GM12874 (cell line): ENCODE measurements around the gene LSM11.

ENCODE experiments used
- TF ChIP-seq, protein P1 (sequence below): IDR thresholded peaks from 2 replicates; pipeline ENCODE4 v1.5.1; 2011; ENCODE audit warnings: low read depth, mild to moderate bottlenecking, control low read depth, low read length, moderate library complexity; ENCODE audit not compliant: insufficient read depth

Gene LSM11

DNA sequence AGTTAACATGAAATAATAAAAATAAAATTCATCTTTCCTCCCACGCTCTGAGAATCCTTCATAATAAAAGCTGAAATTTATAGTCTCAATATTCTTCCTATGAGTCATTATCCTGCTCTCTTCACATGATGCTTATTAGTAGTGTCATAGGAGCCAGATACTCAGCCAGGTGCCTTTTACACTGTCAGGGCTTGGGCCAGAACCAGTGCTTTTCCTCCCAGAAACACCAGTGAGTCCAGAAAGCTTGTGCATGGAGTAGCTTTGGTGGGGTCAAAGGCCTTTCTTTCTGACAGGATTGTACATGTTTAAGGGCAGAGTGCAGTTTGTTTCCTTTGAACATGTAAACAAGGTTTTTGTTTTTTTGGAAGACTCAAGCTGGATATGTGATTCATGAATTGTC, 6.8 kb downstream of the LSM11 start:
- TF ChIP-seq, protein P1, sequence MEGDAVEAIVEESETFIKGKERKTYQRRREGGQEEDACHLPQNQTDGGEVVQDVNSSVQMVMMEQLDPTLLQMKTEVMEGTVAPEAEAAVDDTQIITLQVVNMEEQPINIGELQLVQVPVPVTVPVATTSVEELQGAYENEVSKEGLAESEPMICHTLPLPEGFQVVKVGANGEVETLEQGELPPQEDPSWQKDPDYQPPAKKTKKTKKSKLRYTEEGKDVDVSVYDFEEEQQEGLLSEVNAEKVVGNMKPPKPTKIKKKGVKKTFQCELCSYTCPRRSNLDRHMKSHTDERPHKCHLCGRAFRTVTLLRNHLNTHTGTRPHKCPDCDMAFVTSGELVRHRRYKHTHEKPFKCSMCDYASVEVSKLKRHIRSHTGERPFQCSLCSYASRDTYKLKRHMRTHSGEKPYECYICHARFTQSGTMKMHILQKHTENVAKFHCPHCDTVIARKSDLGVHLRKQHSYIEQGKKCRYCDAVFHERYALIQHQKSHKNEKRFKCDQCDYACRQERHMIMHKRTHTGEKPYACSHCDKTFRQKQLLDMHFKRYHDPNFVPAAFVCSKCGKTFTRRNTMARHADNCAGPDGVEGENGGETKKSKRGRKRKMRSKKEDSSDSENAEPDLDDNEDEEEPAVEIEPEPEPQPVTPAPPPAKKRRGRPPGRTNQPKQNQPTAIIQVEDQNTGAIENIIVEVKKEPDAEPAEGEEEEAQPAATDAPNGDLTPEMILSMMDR: no peak

DNA sequence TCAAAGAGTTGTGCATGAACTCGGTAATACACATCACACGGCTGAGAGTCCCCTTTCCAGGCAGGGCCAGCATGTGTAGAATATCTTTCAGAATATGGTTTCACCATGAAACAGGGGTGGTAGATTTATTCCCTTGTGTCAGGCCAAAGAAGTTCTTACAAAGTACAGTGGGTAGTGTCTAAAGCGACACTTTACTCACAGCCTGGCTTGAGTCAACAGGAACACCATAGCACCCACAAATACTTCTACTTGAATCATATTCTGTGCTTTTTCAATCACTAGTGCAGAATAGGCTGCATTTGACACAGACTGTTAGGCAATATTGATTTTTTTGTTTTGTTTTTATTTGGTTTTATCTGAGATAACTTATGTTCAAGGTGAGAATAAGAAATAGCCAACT, 12.6 kb downstream of the LSM11 start:
- TF ChIP-seq, protein P1: no peak

DNA sequence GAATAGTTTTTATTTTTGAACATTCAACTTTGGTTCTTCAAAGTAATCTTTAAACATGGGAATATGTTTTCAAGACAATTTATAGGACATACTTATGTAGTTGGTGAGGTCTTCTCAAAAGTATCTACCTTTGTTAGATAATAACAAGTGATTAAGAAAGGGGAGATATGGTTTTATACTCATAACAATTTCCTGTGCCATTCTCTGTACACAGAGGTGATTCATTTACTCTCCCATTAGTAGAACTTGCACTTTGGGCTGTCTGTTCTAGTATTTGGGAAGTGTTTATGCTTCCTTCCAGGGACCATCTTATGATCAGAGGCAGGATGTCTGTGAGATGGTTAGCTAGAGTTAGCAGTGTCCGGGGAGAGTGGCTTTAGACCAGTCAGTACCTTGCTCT, 15.2 kb downstream of the LSM11 start:
- TF ChIP-seq, protein P1: no peak

DNA sequence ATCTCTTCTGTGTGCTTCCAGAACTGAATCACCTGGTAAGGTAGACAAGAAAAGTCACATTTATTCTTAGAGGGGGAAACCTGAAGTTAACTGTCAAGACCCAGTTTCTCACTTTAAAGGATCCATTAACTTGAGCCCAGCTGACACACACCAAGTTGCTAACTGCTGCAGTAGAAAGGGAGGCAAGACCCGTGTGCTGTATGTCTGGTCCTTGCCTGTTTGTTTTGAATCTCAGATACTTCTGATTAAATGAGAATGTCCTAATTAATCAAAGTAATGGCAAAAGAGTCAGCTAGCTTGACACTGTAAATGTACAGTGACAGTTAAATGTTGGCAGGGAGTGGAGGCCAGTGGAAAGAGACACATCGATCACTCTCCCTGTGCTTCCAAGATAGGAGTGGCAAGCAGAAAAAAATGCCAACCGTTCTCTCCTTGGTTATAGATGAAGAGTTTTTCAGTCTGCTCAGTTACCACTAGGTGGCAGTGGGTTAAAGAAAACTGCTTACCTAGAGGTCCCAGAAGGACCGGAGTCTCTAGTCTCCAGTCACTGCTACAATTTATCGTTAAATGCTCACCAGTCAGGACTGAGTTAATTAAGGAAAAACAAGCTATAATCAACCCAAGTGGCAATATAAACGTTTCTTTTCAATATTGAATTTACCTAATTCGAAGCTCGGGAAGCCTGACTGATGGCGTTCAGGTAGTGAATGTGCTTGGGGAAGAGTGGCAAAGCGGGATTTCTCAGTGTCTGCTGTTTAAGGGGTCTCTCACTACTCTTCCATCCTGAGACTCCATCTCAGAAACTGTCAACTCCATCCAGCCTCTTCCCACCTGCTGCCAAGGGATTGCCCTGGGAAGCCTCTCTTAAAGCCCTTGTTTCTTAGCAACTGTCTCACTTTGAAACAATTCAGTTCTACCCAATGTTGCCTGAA, 18.4 kb downstream of the LSM11 start:
- TF ChIP-seq, protein P1: peak; percentile 73

DNA sequence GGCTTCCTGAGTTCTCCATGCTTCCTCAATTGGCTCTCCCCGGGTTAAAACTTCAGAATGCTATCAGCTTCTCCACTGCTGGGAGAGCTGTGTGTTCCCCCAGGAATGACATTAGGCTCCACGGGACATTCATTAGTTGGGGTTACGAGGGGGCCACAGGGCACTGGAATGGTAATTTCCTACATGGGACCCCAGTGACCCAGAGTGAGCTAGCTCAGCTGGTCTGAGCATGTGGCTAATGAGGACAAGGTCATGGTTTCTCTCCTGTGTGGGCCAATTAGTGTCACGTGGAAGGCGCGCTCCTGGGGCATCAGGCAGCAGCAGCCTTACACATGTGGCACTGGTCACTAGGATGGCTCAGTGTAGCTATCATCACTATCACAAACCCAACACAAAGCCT, 21.0 kb downstream of the LSM11 start:
- TF ChIP-seq, protein P1: no peak

DNA sequence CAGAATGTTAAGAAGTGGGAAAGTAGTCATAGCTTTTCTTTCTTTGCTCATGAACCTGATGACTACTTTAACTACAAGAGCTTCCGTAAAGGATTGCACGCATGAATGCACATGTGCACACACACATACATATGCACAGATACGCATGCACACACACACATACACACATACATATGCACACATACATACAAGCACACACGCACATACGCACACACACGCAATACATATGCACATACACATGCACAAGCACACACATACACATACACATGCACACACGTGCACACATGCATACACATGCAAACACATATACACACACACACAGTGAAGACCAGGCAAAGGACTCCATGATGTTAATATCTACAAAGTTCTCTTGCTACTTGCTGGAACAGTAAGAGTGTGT, 22.9 kb downstream of the LSM11 start:
- TF ChIP-seq, protein P1: no peak

DNA sequence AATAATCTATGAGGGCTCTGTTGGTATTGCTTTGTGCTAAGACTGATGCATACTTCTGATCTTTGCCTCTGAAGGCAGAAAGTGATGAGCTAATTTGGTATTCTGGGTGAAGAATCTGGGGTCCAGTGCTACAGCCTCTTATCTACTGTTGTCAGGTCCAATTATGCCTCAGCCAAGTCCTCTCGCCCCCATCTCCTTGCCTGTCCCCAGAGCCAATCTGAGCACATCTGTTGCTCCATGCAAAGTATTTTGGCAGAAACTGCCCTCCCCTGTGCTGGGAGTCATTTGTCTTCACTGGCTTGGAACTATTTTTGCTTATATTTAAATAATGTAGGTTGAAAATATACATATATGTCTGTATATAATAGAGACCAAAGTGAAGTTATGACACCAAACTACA, 23.4 kb downstream of the LSM11 start:
- TF ChIP-seq, protein P1: no peak
